Activated naive CD8-positive, alpha-beta T cell treated with anti-CD3 and anti-CD28 coated beads, Interleukin-2, amount 50 U/mL, for 24 hours (primary cell): Measurements from ENCODE around the gene ZNF888.
"Not testable (repeated sequence)": the region's sequence is repeated elsewhere in the genome, so short reads cannot be mapped to it uniquely, and the experiment has no call there.

Source experiments
- ATAC-seq: fragments of 150-1000 bp; cut with Tn5 transposase; one replicate; pipeline ENCODE4 v1.10.0; 2021
- DNase-seq: peaks from one replicate; pipeline ENCODE4 v3.0.0; 2021
- H3K27ac Mint-ChIP-seq: one replicate; pipeline ENCODE4 v1.8.0; 2021; ENCODE audit warnings: mild to moderate bottlenecking, mixed read lengths
- H3K27me3 Mint-ChIP-seq: one replicate; pipeline ENCODE4 v1.8.0; 2021; ENCODE audit warnings: mixed read lengths
- H3K36me3 Mint-ChIP-seq: one replicate; pipeline ENCODE4 v1.8.0; 2021; ENCODE audit warnings: low read depth, mixed read lengths
- H3K4me1 Mint-ChIP-seq: one replicate; pipeline ENCODE4 v1.8.0; 2021; ENCODE audit warnings: mixed read lengths
- H3K4me3 Mint-ChIP-seq: one replicate; pipeline ENCODE4 v1.8.0; 2021; ENCODE audit warnings: mild to moderate bottlenecking, moderate library complexity, mixed read lengths
- H3K9me3 Mint-ChIP-seq: one replicate; pipeline ENCODE4 v1.8.0; 2021; ENCODE audit warnings: mixed read lengths

The ZNF888 gene

DNA sequence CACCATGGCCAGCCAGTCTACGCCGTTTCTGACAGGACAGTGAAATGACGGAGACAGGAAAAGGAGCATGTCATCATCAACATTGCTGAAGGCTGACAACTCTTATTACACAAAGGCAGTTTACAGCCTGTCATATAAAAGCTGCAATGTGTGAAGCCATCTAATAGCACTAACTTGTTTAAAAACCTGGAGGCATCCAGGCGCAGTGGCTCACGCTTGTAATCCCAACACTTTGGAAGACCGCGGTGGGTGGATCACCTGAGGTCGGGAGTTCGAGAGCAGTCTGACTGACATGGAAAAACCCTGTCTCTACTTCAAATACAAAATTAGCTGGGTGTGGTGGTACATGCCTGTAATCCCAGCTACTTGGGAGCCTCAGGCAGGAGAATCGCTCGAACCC, 55.2 kb downstream of the ZNF888 start:
- H3K27ac Mint-ChIP-seq, H3K27me3 Mint-ChIP-seq, DNase-seq, H3K4me1 Mint-ChIP-seq, ATAC-seq, H3K4me3 Mint-ChIP-seq: not testable (repeated sequence)
- Mint-ChIP-seq H3K36me3 (peaks cover 24% of the 10 kb centered on the region), H3K9me3 (peaks cover 21% of the 10 kb centered on the region)

DNA sequence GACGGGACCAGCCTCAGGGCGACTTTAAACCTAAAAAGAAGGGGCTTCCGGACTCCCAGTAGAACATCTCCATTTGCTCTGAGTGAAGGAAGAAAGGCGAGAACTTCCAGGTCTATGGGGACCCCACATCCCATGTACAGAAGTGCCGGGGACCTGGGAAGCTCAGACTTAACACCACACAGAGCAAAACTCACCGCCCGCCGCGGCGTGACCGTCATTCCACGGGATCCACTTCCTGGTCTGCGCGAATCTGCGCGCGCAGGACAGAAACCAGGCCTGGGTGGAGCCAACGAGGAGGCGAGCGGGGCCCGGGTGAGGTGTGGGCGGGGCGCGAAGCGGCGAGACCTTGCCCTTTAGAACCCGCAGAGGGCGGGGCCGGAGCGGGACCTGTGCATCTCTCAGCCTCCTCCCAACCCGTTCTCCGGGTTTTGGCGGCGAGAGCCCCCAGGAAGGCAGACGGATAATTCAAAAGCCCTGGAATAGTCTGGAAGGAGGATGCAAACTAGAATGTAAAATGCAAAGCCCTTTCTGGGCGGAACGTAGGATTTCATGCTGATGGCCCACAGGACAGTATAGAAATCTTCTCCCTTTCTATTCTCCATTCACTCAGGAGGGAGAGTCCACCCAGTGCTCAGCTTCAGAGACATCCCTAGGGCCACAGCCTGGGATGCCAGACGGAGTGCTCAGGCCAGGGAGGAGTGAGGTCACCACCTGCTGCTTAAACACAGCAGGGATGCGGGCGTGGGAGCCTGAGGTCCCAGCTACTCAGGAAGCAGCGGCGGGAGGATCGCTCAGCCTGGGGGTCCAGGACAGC, 65.6 kb downstream of the ZNF888 start, which contains the start of gene ZNF468:
TSS of gene ZNF468 (minus strand) at position 242 of the 814 bp plus-strand sequence. CDS start 3,347 bp downstream, outside the sequence.
- peak within 1 kb of the TSS; percentile 96 for H3K4me3 Mint-ChIP-seq
- H3K27me3 Mint-ChIP-seq: not testable (repeated sequence)
- peak within 1 kb of the TSS; percentile 89 for H3K27ac Mint-ChIP-seq
- H3K9me3 Mint-ChIP-seq: peaks cover 23% of the 10 kb centered on the region
- peaks cover 43% of the 10 kb centered on the region for H3K36me3 Mint-ChIP-seq
- ATAC-seq (peak; percentile 98), DNase-seq (peak; percentile 65)
- peaks cover 22% of the 10 kb centered on the region for H3K4me1 Mint-ChIP-seq

DNA sequence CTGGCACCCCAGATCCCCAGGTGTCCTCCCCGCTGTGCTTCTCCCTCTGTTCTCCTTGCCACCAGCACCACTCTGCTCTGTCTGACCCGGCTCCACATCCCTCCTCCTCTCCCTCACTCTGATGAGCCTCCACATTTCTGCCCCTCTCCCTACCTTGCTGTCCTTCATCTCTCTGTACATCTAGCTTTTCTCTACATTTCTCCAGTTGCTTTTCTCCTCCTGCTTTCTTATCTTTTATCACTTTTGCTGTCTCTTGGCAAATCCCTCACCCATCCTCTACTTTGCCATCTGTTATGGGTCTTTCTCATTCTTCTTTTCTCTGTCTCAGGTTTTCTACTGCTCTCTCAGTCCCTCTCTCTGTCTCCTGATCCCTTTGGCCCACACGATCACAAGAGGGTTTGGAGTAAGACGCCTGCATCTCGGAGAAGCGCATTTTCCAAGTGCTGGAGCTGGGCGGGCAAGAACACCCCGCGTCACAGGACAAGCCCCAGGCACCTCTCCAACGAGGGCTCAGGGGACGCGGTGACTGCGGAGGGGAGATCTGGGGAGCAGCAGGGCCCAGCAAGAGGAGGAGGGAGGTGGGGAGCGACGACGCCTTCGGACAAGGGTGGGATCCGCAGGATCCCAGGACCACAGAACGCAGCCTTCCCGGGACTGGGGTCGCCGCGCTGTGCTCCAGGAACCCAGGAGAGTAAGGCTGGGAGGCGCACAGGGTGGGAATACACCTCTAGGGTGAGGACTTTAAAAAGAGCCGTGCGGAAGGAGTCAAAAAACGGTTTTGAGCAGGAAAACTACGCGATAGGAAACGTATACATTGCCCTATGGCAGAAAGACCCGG, 66.5 kb downstream of the ZNF888 start:
- DNase-seq (peak; percentile 10), ATAC-seq (peak; percentile 18)
- peaks cover 45% of the 10 kb centered on the region for H3K36me3 Mint-ChIP-seq
- peaks cover 22% of the 10 kb centered on the region for H3K4me1 Mint-ChIP-seq
- H3K4me3 Mint-ChIP-seq: peak overlapping the region; percentile 96
- not testable (repeated sequence) for H3K27me3 Mint-ChIP-seq
- H3K9me3 Mint-ChIP-seq: peaks cover 20% of the 10 kb centered on the region
- H3K27ac Mint-ChIP-seq: peak overlapping the region; percentile 89
